Activated T-cell treated with anti-CD3 and anti-CD28 coated beads, Interleukin-2, amount 50 U/mL, for 72 hours (primary cell): Measurements from ENCODE around the gene OR10H1. TPM values are rescaled to one million over a fixed set of nuclear protein-coding genes. Genes with fewer than 3 reads are reported as not detected.
"Not testable (repeated sequence)": the region's sequence is repeated elsewhere in the genome, so short reads cannot be mapped to it uniquely, and the experiment has no call there.

Experiments
- ATAC-seq, 2 donors: fragments of 150-1000 bp; cut with Tn5 transposase; replicated peaks in 1 of 2; 2 replicates each; pipeline ENCODE4 v1.10.0; 2021; ENCODE audit warnings: moderate library complexity in 2 of 2, mild to moderate bottlenecking in 1 of 2
- DNase-seq, 2 donors: peaks; one replicate each; pipeline ENCODE4 v3.0.0; 2021 to 2022; ENCODE audit warnings: mixed read lengths in 1 of 2
- H3K27ac Mint-ChIP-seq: one replicate; pipeline ENCODE4 v1.8.0; 2022; ENCODE audit warnings: mild to moderate bottlenecking, moderate library complexity, mixed read lengths
- H3K27me3 Mint-ChIP-seq: one replicate; pipeline ENCODE4 v1.8.0; 2022; ENCODE audit warnings: low read depth, mixed read lengths
- H3K36me3 Mint-ChIP-seq, 2 donors: one replicate each; pipeline ENCODE4 v1.8.0; 2022; ENCODE audit warnings: mixed read lengths in 2 of 2, mild to moderate bottlenecking in 1 of 2; ENCODE audit not compliant: insufficient read depth in 2 of 2
- H3K4me1 Mint-ChIP-seq: one replicate; pipeline ENCODE4 v1.8.0; 2022; ENCODE audit warnings: low read depth, mixed read lengths
- H3K4me3 Mint-ChIP-seq, 2 donors: one replicate each; pipeline ENCODE4 v1.8.0; 2022; ENCODE audit warnings: mild to moderate bottlenecking in 2 of 2, mixed read lengths in 2 of 2, moderate library complexity in 2 of 2
- H3K9me3 Mint-ChIP-seq, 2 donors: one replicate each; pipeline ENCODE4 v1.8.0; 2022; ENCODE audit warnings: mixed read lengths in 2 of 2
- total RNA-seq, 2 donors: library from RNA; stranded (reverse); gene quantifications; one replicate each; pipeline ENCODE4 v1.2.3, GENCODE V29; 2022

OR10H1 gene
- total RNA-seq, 2 donors from 2014 or later: 0.07 TPM; not detected in 1

- H3K4me1 Mint-ChIP-seq: peaks cover 22% of the 10 kb centered on the region
- peak overlapping the region; percentile 90 to 93 for H3K4me3 Mint-ChIP-seq
- H3K27me3 Mint-ChIP-seq: no peaks in the 10 kb centered on the region
- ATAC-seq (peak in 1 of 2 donors; percentile 2), DNase-seq (no peak)
- peak overlapping the region; percentile 96 for H3K27ac Mint-ChIP-seq
- H3K36me3 Mint-ChIP-seq: peaks cover 1 to 3% of the 10 kb centered on the region in 2 donors
- no peaks in the 10 kb centered on the region for H3K9me3 Mint-ChIP-seq
Measured at GRCh38 chr19:15837221-15837731, 21.8 kb upstream of the OR10H1 start.

GRCh38 chr19:15836330-15837220 lies 21.1 kb upstream of the OR10H1 start:
- H3K36me3 Mint-ChIP-seq: peaks cover 1 to 3% of the 10 kb centered on the region in 2 donors
- ATAC-seq (peak; percentile 94 to 96), DNase-seq (peak; percentile 95 to 97)
- H3K27ac Mint-ChIP-seq: peak overlapping the region; percentile 96
- peaks cover 22% of the 10 kb centered on the region for H3K4me1 Mint-ChIP-seq
- no peaks in the 10 kb centered on the region for H3K27me3 Mint-ChIP-seq
- H3K4me3 Mint-ChIP-seq: peak overlapping the region; percentile 90 to 93
- no peaks in the 10 kb centered on the region for H3K9me3 Mint-ChIP-seq

GRCh38 chr19:15835565-15836329 lies 20.3 kb upstream of the OR10H1 start:
- ATAC-seq: peak; percentile 22 to 36
- H3K9me3 Mint-ChIP-seq, H3K27me3 Mint-ChIP-seq, H3K36me3 Mint-ChIP-seq: not testable (repeated sequence)
- Mint-ChIP-seq H3K27ac (peak overlapping the region; percentile 95), H3K4me3 (peak overlapping the region; percentile 90 to 93), H3K4me1 (peaks cover 22% of the 10 kb centered on the region)
- peak; percentile 36 to 44 for DNase-seq

GRCh38 chr19:15834232-15834631 lies 18.8 kb upstream of the OR10H1 start:
- not testable (repeated sequence) for H3K27me3 Mint-ChIP-seq, DNase-seq, ATAC-seq, H3K36me3 Mint-ChIP-seq, H3K9me3 Mint-ChIP-seq, H3K4me3 Mint-ChIP-seq, H3K27ac Mint-ChIP-seq
- H3K4me1 Mint-ChIP-seq: peaks cover 16% of the 10 kb centered on the region

- no peak for DNase-seq
- no peak for ATAC-seq
- Mint-ChIP-seq H3K27me3 (no peaks in the 10 kb centered on the region), H3K4me3 (no peak overlapping the region), H3K27ac (no peak overlapping the region), H3K4me1 (peaks cover 9% of the 10 kb centered on the region), H3K9me3 (no peaks in the 10 kb centered on the region), H3K36me3 (peaks cover 1 to 3% of the 10 kb centered on the region in 2 donors)
Measured at GRCh38 chr19:15831626-15832025, 16.2 kb upstream of the OR10H1 start.

- H3K4me1 Mint-ChIP-seq: no peaks in the 10 kb centered on the region
- ATAC-seq (no peak), DNase-seq (no peak)
- H3K36me3 Mint-ChIP-seq: no peaks in the 10 kb centered on the region
- no peaks in the 10 kb centered on the region for H3K9me3 Mint-ChIP-seq
- no peaks in the 10 kb centered on the region for H3K27me3 Mint-ChIP-seq
- no peak overlapping the region for H3K4me3 Mint-ChIP-seq
- H3K27ac Mint-ChIP-seq: no peak overlapping the region
Measured at GRCh38 chr19:15829786-15830185, 14.3 kb upstream of the OR10H1 start.

GRCh38 chr19:15829306-15829698 lies 13.8 kb upstream of the OR10H1 start:
- Mint-ChIP-seq H3K27ac (no peak overlapping the region), H3K27me3 (no peaks in the 10 kb centered on the region), H3K4me3 (no peak overlapping the region), H3K36me3 (no peaks in the 10 kb centered on the region), H3K4me1 (no peaks in the 10 kb centered on the region), H3K9me3 (no peaks in the 10 kb centered on the region)
- DNase-seq: no peak
- ATAC-seq: no peak

- not testable (repeated sequence) for H3K9me3 Mint-ChIP-seq, H3K4me3 Mint-ChIP-seq, H3K27me3 Mint-ChIP-seq, ATAC-seq, DNase-seq, H3K36me3 Mint-ChIP-seq, H3K27ac Mint-ChIP-seq, H3K4me1 Mint-ChIP-seq
Measured at GRCh38 chr19:15828611-15829305, 13.3 kb upstream of the OR10H1 start.

GRCh38 chr19:15828121-15828610 lies 12.7 kb upstream of the OR10H1 start:
- Mint-ChIP-seq H3K36me3 (no peaks in the 10 kb centered on the region), H3K4me1 (peaks cover 6% of the 10 kb centered on the region), H3K9me3 (no peaks in the 10 kb centered on the region), H3K4me3 (no peak overlapping the region), H3K27ac (no peak overlapping the region), H3K27me3 (no peaks in the 10 kb centered on the region)
- no peak for DNase-seq
- no peak for ATAC-seq

- H3K4me1 Mint-ChIP-seq: peaks cover 6% of the 10 kb centered on the region
- ATAC-seq (no peak), DNase-seq (no peak)
- H3K36me3 Mint-ChIP-seq: no peaks in the 10 kb centered on the region
- H3K9me3 Mint-ChIP-seq: no peaks in the 10 kb centered on the region
- no peaks in the 10 kb centered on the region for H3K27me3 Mint-ChIP-seq
- no peak overlapping the region for H3K4me3 Mint-ChIP-seq
- no peak overlapping the region for H3K27ac Mint-ChIP-seq
Measured at GRCh38 chr19:15825753-15826152, 10.3 kb upstream of the OR10H1 start.

GRCh38 chr19:15820646-15821045 lies 5.2 kb upstream of the OR10H1 start:
- no peaks in the 10 kb centered on the region for H3K27me3 Mint-ChIP-seq
- ATAC-seq (no peak), DNase-seq (no peak)
- no peaks in the 10 kb centered on the region for H3K36me3 Mint-ChIP-seq
- H3K9me3 Mint-ChIP-seq: no peaks in the 10 kb centered on the region
- H3K4me1 Mint-ChIP-seq: peaks cover 6% of the 10 kb centered on the region
- H3K27ac Mint-ChIP-seq: no peak overlapping the region
- no peak overlapping the region for H3K4me3 Mint-ChIP-seq

- DNase-seq (no peak), ATAC-seq (no peak)
- Mint-ChIP-seq H3K4me1 (peaks cover 9% of the 10 kb centered on the region), H3K27ac (no peak overlapping the region), H3K4me3 (no peak overlapping the region), H3K27me3 (peaks cover 23% of the 10 kb centered on the region), H3K36me3 (no peaks in the 10 kb centered on the region), H3K9me3 (no peaks in the 10 kb centered on the region)
Measured at GRCh38 chr19:15813916-15814315, 1.5 kb downstream of the OR10H1 start.
